ENCODE results near the gene HS3ST3A1.

DNA sequence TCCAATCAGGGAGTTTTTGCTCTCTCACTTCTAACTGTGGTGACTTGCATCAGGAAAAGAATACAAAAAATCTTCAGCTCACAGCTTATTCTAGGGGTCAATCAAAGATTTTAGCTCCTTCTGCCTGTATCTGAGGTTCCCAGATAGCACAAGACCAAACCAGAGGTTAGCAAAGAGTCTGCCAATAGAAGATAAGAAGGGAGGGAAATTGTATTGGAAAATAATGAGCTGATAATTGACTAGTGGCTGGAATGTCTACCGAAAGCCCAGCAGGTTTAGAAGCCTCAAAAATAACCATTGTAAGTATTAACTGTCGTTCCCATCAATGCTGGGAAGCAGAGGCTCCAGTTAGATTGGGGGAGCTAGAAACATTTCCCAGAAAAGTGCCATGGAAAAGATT, 26.3 kb downstream of the HS3ST3A1 start:
- TF ChIP-seq, protein P1, sequence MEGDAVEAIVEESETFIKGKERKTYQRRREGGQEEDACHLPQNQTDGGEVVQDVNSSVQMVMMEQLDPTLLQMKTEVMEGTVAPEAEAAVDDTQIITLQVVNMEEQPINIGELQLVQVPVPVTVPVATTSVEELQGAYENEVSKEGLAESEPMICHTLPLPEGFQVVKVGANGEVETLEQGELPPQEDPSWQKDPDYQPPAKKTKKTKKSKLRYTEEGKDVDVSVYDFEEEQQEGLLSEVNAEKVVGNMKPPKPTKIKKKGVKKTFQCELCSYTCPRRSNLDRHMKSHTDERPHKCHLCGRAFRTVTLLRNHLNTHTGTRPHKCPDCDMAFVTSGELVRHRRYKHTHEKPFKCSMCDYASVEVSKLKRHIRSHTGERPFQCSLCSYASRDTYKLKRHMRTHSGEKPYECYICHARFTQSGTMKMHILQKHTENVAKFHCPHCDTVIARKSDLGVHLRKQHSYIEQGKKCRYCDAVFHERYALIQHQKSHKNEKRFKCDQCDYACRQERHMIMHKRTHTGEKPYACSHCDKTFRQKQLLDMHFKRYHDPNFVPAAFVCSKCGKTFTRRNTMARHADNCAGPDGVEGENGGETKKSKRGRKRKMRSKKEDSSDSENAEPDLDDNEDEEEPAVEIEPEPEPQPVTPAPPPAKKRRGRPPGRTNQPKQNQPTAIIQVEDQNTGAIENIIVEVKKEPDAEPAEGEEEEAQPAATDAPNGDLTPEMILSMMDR (IDR thresholded peaks at IDR 0.05) = no peak
- TF ChIP-seq POLR2A (IDR thresholded peaks at IDR 0.05) = no peak

Measured in tibial nerve (tissue), 3 donors.